Renal cortex interstitium (tissue), 11 donors: ENCODE data around the gene DUSP7. TPM values are rescaled to one million over a fixed set of nuclear protein-coding genes. Genes with fewer than 3 reads are reported as not detected.
"Not testable (repeated sequence)": the region's sequence is repeated elsewhere in the genome, so short reads cannot be mapped to it uniquely, and the experiment has no call there.

Experiments used
- DNase-seq, 11 donors: peaks; one replicate each; pipeline ENCODE4 v3.0.0-alpha.2; 2013; ENCODE audit warnings: low read depth in 9 of 11, low spot score in 4 of 11; ENCODE audit errors: extremely low read depth in 1 of 11
- polyA plus RNA-seq, 3 donors: library from polyadenylated mRNA; unstranded; fragments of 120-200 nt; gene quantifications; one replicate each; pipeline ENCODE4 v1.2.1, GENCODE V29; 2013; ENCODE audit not compliant: insufficient read length in 3 of 3

The DUSP7 gene
- polyA plus RNA-seq, 3 donors, result 14.8 to 19.0 (median 16.2) TPM

DNA sequence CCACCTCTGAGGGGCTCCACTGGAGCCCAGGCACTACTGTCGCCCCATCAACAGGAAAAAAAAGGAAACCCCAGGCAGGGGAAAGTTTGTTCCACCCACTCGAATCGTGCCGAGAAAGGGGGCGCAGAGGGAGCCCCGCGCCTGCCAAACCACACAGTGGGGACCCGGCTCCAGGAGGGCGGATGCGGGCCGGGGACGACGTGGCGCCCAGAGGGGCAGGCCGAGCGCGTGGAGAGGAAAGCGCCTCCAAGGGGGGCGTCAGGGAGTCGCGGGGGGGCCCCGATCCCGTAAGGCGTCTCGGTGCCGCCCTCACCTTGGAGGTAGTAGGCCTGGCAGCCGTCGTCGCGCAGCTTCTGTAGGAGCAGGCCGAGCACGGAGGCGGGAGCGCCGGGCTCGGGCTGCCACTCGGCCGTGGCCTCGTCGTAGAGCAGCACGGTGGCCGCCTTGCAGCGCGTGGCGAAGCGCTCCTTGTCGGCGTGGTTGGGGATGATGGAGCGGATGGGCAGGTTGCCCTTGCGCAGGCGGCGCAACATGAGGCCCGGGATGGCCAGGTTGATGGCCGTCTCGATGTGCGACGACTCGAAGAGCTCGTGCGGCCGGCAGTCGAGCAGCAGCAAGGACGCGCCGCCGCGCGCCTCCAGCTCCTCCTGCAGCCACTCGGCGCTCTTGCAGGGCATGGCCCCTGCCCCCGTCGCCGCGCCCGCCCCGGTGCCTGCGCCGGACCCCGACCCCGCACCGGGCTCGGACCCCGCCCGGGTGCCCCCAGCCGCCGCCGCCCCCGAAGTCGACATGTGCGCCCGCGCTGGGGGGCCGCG, 627 bp downstream of the DUSP7 start:
- no peak for DNase-seq

DNA sequence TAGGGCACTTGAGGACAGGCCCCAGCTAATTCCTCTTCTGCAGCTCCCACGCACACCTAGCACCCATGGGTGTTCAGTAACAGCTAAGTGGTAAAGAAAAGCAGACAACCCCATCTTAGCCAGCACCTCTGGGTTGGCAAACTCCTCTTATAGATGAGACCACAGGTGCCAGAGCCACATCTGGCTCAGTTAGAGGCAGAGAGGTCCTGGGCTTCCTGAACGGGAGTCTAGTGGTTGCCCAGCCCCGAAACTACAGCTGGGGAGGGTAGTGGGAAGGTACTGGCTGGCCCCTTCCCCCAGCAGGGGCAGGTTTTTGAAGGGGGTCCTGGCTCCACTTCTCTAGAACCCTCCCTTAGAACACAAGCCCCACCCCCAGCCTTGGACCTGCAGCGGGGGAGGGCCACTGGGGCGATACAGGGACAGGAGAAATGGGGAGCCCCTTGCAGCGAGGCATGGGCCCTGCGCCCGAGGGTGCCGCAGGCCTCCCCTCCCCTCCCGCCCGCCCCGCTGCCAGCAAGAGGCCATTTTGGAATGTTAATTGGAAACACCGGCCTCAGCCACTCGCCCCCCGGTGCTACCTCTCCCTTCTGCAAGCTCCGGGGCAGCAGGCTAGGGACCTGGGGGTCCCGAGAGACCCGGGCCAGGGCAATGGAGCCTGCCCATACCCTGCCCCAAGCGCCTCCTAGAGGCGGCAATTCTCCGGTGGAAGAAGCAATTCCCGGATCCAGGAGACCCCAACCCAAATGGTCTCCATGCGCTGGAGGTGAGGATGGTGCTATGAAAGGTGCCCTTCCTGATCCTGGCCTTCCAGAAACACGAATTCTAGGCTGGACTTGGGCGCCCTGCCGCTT, 1.5 kb downstream of the DUSP7 start:
- no peak for DNase-seq

DNA sequence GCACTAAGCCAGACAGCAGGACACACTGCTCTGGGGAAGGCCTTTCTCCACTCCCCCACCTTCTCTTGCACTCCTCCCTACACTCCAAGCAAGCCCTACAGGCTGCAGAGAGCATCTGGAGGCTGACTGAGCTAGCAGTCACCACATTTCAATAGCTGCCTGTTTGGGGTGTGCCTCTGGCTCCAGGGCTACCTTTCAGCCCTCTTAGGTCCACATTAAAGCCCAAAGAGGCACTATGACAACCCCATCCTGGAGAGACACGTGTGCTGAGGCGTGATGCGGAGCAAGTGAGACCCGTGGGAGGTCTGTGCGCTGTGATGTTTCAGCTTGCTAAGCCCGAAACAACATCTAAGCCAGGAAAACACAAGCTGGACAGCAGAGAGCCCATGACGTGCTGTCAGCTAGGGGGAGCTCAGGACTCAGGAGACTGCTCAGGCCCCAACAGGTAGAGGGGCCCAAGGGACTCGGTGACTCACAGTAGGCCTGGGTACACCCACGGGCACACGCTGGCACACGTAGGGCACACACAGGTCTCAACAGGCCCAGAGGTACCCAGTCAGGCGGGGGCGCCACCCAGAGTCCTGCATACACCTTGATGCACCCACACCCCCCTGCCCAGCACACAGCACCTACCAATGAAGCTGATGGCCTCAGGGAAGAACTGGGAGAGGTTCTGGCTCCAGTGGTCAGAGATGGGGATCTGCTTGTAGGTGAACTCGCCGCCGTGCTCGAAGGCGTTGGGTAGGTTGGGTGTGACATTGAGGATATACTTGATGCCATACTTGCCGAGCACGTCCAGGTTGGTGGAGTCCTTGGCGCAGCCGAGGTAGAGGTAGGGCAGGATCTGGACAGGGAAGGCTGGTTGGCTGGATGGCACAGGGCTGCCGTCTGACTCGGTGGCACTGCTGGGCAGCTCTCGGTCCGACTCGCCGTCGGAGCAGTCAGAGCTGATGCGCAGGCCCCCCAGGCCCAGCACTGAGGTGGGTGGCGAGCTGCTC, 2.8 kb downstream of the DUSP7 start:
- DNase-seq, result no peak

DNA sequence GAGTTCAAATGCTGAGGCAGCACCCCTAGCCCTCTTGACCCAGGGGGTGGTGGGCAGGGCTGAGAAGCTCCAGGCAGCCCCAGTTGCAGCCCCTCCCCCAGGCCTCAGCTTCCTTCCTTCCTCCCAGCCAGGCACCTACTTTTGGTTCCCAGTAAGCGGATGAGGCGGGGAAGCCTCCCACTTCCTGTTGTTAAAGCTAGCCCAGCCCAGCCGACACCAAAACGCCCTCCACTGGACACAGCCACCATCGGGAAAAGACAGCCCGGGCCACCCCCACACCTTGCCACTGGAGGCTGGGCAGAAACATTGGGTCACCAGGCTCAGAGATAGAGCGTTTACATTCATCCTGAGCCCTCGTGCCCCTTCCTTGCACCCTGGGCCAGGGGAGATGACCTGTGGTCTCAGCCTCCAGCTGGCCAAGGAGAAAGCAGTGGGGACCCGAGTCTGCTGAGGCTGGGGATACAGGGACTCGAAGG, 3.5 kb downstream of the DUSP7 start:
- peak in 3 of 11 donors; percentile 57 to 71 (median 60) for DNase-seq

DNA sequence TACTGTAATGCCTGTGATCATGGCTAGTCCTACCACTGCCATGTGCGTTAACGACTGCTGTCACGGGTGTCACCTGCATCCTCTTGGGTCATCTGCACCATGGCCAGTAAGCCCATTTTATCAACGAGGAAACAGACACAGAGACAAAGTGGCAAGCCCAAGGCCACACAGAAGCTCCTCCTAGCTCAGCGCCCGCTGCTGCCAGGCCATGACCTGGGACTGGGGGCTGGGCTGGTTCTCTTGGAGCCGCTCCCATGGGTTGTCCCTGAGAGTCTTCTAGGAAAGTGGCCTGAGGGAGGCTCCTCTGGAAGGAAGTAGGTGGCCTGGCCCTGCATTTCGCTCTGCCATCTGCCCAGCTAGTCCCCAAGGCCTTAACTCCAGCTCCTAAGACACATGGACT, 4.9 kb downstream of the DUSP7 start:
- DNase-seq, result no peak

DNA sequence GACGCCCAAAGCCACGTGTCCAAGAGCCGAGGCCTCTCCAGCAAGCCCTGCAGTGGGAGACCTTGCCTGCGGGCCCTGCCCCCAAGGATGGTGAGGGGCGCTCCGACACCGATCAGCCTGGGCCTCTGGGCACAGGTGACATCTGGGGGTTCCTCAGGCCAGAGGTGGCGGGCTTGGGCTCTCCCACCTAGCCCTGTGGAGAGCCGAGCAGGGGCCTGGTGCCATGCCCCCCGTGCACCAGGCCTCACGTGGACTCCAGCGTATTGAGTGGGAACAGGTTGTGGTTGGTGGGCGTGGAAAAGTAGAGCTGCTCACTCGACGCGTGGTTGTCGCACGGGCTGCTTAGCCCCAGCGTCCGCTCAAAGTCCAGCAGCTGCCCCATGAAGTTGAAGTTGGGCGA, 5.8 kb downstream of the DUSP7 start:
- DNase-seq, result no peak

DNA sequence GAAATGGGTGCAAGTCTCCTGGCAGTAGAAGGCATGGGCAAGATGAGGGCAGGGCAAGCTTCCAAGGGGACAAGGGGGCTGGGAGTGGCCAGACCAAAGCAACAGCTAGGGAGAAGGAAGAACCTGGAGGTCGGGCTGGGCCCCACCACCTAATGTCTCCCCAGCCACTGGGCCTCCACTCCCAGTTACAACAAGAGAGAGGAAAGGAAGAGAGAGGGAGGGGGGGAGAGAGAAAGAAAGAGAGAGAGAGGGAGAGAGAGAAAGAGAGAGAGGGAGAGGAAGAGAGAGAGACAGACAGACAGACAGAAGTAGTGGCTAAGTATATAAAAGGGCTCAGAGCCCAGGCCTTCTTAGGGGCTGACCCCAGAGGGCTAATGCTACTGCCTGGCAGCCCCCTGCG, 6.9 kb downstream of the DUSP7 start:
- no peak for DNase-seq

DNA sequence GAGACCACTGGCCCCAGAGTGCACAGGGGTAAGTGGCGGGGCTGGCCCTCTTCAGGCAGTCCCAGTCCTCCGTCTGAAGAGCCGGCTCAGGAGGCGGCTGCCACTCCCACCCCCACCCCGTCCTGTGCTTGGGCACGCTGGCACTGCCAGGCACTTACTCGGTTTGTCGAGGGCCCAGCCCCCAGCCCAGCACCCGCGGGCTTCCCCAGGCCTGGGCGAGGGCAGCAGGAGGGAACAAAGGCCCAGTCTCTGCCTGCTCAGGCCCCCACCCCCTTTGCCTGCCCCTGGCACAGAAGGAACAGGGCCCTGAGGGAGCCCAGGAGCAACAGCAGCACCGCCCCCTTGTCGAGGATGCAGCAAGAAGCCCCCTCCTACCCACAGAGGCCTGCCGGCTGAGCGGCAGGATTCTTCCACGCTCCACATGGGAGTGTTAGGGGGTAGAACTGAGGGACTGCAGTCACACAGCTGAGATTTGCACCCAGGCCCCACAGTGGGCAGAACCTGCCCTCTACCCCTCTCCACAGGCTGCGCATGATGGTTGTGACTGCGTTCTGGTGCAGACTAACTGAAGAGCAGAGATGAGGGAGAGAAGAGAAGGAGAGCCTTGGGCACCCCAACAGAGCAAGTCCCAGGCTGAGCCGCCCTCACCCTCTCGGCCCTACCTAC, 8.9 kb downstream of the DUSP7 start:
- no peak for DNase-seq

DNA sequence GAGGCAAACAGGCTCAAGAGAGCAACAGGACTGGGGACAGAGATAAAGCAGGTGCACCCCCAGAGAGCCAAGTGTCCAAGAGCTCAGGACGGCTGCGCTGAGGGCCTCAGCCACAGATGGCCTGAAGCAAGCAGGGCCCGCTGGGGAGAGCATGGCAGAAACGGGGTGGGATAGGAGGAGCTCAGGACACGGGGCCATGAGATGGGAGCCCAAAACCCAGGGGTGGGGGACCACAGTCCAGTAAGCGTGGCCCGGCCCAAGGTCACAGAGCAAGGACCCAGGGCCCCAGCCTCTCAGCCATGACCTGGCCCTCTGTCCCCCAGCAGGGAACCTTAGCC, 9.5 kb downstream of the DUSP7 start:
- no peak for DNase-seq

DNA sequence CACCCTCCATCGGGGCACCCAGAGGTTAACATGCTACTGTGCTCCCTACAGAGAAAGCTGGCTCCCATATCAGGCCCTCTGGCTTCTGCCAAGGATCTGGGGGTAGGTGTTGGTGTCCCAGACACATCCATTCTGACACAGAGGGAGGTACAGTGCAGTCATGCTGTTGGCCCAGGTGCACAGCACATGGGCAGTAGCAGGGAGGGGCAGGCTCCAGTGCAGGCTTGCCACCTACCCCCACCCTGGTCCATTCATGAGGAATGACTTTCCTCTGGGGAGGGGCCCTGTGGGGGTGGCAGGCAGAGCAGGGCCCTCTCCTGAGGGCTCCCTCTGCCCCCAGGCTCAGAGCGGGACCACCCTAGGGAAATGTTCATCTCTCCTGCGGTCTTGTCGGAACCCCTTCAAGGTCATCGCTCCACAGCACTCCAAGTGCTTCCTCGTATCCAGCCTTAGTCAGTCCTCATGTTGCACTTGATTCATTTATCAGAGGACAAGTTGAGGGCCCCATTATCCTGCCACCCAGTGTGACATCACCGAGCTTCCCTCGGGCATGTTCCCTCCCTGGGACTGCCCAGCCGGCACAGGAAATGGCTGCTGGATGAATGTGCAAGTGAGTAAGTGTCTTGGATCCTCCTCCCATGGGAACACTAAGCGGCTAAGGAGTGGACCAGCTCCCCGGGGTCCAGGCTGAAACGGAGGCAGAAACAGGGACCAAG, 10.0 kb downstream of the DUSP7 start:
- DNase-seq, result no peak

DNA sequence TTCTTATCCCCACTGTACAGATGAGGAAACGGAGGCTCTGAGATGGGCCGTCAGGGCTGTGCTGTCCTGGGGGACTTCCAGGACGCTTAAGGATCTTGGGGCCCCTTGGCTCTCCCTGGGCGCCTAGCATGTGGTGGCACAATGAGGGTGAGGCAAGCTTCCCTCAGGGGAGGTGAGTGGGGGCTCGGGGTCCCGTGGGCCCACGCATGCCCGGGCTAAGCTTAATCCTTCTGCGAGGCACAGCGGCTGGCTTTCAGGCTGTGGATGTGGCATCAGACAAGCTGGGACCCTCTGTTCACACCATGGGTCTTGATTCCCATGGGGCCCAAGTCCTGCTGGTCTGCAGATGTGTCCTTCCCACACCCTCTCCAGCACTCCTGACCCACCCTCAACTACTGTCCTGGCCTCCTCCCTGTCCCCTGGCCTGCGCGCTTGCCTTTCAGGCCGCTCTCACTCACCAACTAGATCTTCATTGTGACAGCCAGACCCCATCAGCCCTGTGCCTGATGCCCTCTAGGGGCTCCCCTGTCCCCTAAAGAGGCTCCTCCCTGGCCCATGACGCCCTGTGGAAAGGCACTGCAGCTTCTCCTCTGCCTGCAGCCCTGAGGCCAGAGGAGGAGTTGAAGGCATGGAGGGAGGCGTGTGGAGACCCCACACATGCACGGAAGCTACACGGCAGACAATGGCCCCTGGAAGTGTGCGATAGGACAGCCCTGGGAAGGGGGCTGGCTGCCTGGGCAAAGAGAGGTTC, 11.3 kb downstream of the DUSP7 start:
- no peak for DNase-seq

DNA sequence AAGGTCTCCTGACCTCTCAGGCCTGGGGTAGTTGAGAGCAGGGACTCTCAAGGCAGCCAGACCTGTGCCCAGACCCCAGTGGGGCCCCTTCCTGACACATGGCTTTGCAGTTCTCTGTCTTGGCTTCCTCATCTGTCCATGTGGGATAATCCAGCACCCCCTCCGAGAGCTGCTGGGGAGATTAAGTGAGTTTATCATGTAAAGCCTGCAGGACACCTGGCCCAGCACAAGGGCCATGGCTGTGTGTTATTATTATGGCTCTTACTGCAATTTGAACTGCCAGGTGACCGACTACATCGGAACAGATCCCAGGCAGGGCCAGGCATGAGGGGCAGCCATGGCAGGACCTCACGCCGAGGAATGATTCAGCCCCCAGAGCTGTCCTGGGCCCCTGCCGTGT, 12.6 kb downstream of the DUSP7 start:
- DNase-seq, result no peak

DNA sequence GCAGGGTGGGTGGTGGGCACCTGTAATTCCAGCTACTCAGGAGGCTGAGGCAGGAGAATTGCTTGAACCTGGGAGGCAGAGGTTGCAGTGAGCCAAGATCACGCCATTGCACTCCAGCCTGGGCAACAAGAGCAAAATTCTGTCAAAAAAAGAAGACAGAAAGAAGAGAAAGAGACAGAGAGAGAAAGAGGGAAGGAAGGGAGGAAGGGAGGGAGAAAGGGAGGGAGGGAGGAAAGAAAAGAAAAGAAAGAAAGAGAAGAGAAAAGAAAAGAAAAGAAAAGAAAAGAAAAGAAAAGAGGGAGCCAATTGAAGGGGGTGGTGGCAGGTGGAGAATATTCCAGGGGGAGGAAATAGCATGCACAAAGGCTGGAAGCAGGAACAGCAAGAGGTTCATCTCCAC, 13.3 kb downstream of the DUSP7 start:
- DNase-seq, result not testable (repeated sequence)

DNA sequence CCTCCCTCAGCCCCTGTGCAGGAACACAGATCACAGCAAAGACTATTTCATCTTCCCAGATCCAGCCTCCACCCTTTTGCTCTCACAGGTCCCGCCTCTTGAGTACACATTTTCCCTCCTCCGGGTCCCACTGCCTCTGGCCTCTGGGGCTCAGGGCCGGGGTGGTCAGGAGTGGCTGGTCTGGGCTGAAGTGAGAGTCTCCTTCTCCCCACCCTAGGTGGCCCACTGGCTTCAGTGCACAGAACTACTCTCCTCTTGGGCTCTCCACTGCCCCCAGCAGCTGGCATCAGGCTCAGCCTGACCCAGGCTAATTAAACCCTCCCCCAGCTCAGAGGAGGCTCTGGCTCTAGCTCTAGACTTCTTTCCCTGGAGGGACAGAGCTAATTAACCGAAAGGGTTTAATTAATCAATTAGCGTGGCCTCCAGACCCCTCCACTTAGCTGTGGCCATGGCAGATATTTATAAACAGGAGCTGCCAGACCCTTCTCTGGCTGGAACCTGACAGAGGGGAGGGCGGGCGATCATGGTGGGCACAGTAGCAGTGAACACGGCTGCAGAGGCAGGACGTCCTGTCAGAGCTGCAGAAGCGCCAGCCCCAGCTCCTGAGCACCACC, 15.1 kb downstream of the DUSP7 start:
- DNase-seq, result no peak

DNA sequence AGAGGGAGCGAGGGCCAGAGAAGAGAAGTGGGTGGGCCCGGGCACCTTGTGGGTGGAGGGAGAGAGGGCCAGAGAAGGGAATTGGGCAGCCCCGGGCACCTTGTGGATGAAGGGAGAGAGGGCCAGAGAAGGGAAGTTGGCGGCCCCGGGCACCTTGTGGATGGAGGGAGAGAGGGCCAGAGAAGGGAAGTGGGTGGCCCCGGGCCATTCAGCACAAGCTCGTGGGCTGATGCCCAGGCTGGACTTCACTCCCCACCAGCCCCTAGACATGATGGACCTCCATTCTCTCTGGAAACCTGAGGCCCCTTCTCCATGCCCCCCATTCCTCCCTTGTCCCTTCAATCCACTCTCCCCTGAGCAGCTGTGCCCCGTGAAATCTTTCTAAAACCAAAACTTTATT, 15.8 kb downstream of the DUSP7 start:
- DNase-seq, result no peak

DNA sequence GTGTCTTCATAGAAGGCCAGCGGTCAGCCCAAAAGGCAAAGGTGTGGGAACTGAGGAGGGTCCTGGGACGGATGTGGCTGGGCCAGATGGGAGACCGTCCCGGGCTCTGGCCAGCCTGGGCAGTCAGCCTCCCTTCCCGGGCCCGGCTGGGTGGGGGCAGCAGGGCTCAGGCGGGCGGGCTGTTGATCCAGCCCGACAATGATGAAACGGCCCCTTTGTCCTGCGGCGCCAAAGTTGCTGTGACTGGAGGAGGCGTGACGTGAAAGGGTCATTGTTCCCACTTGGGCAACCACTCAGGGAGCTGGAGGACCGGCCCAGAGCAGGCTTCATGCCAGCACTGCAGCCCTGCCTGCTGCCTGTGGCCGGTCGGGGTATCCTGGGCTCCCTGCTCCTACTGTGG, 16.5 kb downstream of the DUSP7 start:
- DNase-seq, result no peak

DNA sequence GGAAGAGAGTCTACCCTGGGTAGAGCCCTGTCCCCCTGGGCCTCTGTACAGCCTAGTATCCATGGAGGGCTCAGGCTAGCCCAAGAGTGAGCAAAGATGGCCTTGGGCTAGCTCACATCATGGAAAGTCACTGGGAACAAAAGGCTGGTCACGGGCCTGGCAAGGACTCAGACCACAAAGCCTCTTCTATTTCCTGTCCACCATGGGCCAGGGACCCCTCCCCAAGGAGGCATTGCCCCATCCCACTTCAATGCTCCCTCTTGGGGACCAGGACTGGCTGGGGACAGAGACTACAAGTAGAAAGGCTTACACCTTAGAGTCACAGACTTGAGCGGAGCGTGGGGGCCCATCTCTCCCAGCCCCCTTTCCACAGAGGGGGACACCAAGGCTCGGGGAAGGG, 16.9 kb downstream of the DUSP7 start:
- no peak for DNase-seq
